Hepatocyte (in vitro differentiated cells): ENCODE data around the gene RAB3C. TPM values are rescaled to one million over a fixed set of nuclear protein-coding genes. Genes with fewer than 3 reads are reported as not detected.
A peak's percentile ranks its signal among the peaks of the same experiment; 100 is the strongest.

Experiments
- DNase-seq: peaks from one replicate; pipeline ENCODE4 v3.0.0-alpha.2; 2016; ENCODE audit warnings: low spot score
- H2AFZ ChIP-seq: fragments of 200-600 bp; sonication (generic); 2 replicates; pipeline ENCODE4 v1.6.0; 2016; ENCODE audit warnings: antibody characterized with exemption, mild to moderate bottlenecking
- H3K27ac ChIP-seq: fragments of 200-600 bp; sonication (generic); 2 replicates; pipeline ENCODE4 v1.5.1; 2016; ENCODE audit warnings: mild to moderate bottlenecking
- H3K27me3 ChIP-seq: fragments of 200-600 bp; sonication (generic); 2 replicates; pipeline ENCODE4 v1.6.1; 2016
- H3K36me3 ChIP-seq: fragments of 200-600 bp; sonication (generic); replicated peaks from 2 replicates; pipeline ENCODE4 v1.5.1; 2016; ENCODE audit warnings: low read depth; ENCODE audit not compliant: insufficient read depth
- H3K4me1 ChIP-seq: fragments of 200-600 bp; sonication (generic); 2 replicates; pipeline ENCODE4 v1.5.1; 2016; ENCODE audit warnings: mild to moderate bottlenecking, moderate library complexity; ENCODE audit not compliant: insufficient read depth
- H3K4me2 ChIP-seq: fragments of 200-600 bp; sonication (generic); 2 replicates; pipeline ENCODE4 v1.6.0; 2016
- H3K4me3 ChIP-seq: fragments of 200-600 bp; sonication (generic); 2 replicates; pipeline ENCODE4 v1.5.1; 2016; ENCODE audit warnings: mild to moderate bottlenecking
- H3K79me2 ChIP-seq: fragments of 200-600 bp; sonication (generic); 2 replicates; pipeline ENCODE4 v1.6.0; 2017; ENCODE audit warnings: mild to moderate bottlenecking
- H3K9me2 ChIP-seq: fragments of 200-600 bp; sonication (generic); replicated peaks from 2 replicates; pipeline ENCODE4 v1.6.0; 2017; ENCODE audit warnings: mild to moderate bottlenecking; ENCODE audit not compliant: insufficient read depth
- H3K9me3 ChIP-seq: fragments of 200-600 bp; sonication (generic); 2 replicates; pipeline ENCODE4 v1.5.1; 2016; ENCODE audit warnings: low read depth, mild to moderate bottlenecking
- H4K20me1 ChIP-seq: fragments of 200-600 bp; sonication (generic); 2 replicates; pipeline ENCODE4 v1.6.0; 2016; ENCODE audit warnings: mild to moderate bottlenecking; ENCODE audit not compliant: insufficient read depth, poor library complexity, severe bottlenecking
- CTCF ChIP-seq: fragments of 200-600 bp; sonication (generic); IDR thresholded peaks from 2 replicates; pipeline ENCODE4 v1.5.1; 2016; ENCODE audit warnings: antibody characterized with exemption, mild to moderate bottlenecking; ENCODE audit not compliant: poor library complexity
- EZH2 ChIP-seq: fragments of 200-600 bp; sonication (generic); IDR thresholded peaks from 2 replicates; pipeline ENCODE4 v1.6.1; 2016; ENCODE audit warnings: antibody characterized with exemption, mild to moderate bottlenecking, borderline replicate concordance
- EZH2phosphoT487 ChIP-seq: fragments of 200-600 bp; sonication (generic); IDR thresholded peaks from one replicate; pipeline ENCODE4 v1.6.1; 2018; ENCODE audit warnings: antibody characterized with exemption, mild to moderate bottlenecking, low read depth, moderate library complexity; ENCODE audit not compliant: unreplicated experiment, severe bottlenecking
- WGBS: methylation state at CpG from one replicate; pipeline ENCODE4 v1.1.6; 2016; ENCODE audit warnings: low lambda C conversion rate; ENCODE audit errors: missing lambda C conversion rate; 5-methylcytosine and 5-hydroxymethylcytosine counted together
- polyA plus RNA-seq: library from polyadenylated mRNA; unstranded; fragments of >200 nt; fragmentation: Nextera tagmentation; extraction: Ambion mirVana; gene quantifications from 2 replicates; pipeline ENCODE4 v1.2.1, GENCODE V29; 2016
- total RNA-seq: library from RNA; depleted of rRNA; stranded (reverse); fragments of >200 nt; gene quantifications from 2 replicates; pipeline ENCODE4 v1.2.3, GENCODE V29; 2014

The RAB3C gene
- total and polyA plus RNA-seq, 2 experiments from 2014 or later = 5.2 to 6.4 TPM

GRCh38 chr5:58872670-58873273 lies 289.9 kb downstream of the RAB3C start:
- no peaks in the 10 kb centered on the region for H3K9me2 ChIP-seq
- H4K20me1 ChIP-seq = no peaks in the 10 kb centered on the region
- 86% methylated on average over 5 of the region's 5 CpGs for WGBS
- no peaks in the 10 kb centered on the region for H3K79me2 ChIP-seq
- H3K4me1 ChIP-seq = no peaks in the 10 kb centered on the region
- H3K27me3 ChIP-seq = peaks cover 2% of the 10 kb centered on the region
- H3K27ac ChIP-seq = no peak overlapping the region
- H3K4me2 ChIP-seq = no peak overlapping the region
- DNase-seq = no peak
- H3K36me3 ChIP-seq = no peaks in the 10 kb centered on the region
- TF ChIP-seq CTCF = no peak
- TF ChIP-seq EZH2 = no peak
- no peak for TF ChIP-seq EZH2phosphoT487
- H3K9me3 ChIP-seq = no peaks in the 10 kb centered on the region
- H2AFZ ChIP-seq = no peak overlapping the region
- no peak overlapping the region for H3K4me3 ChIP-seq

GRCh38 chr5:58875599-58875998 lies 292.7 kb downstream of the RAB3C start:
- Histone ChIP-seq H3K27ac (no peak overlapping the region), H3K4me2 (no peak overlapping the region), H3K4me1 (no peaks in the 10 kb centered on the region), H2AFZ (no peak overlapping the region), H3K4me3 (no peak overlapping the region), H3K27me3 (no peaks in the 10 kb centered on the region), H4K20me1 (no peaks in the 10 kb centered on the region), H3K36me3 (no peaks in the 10 kb centered on the region), H3K79me2 (no peaks in the 10 kb centered on the region), H3K9me2 (no peaks in the 10 kb centered on the region), H3K9me3 (no peaks in the 10 kb centered on the region)
- DNase-seq = no peak
- 78% methylated on average over 3 of the region's 3 CpGs for WGBS
- no peak for TF ChIP-seq EZH2phosphoT487
- TF ChIP-seq EZH2 = no peak
- peak; percentile 21 for TF ChIP-seq CTCF

- no peak for TF ChIP-seq EZH2phosphoT487
- TF ChIP-seq CTCF = no peak
- no peak for TF ChIP-seq EZH2
- H3K4me1 ChIP-seq = no peaks in the 10 kb centered on the region
- H2AFZ ChIP-seq = no peak overlapping the region
- 52% methylated on average over 2 of the region's 2 CpGs for WGBS
- no peak overlapping the region for H3K27ac ChIP-seq
- no peaks in the 10 kb centered on the region for H4K20me1 ChIP-seq
- H3K4me3 ChIP-seq = no peak overlapping the region
- no peaks in the 10 kb centered on the region for H3K9me3 ChIP-seq
- no peak overlapping the region for H3K4me2 ChIP-seq
- H3K79me2 ChIP-seq = no peaks in the 10 kb centered on the region
- H3K9me2 ChIP-seq = no peaks in the 10 kb centered on the region
- H3K36me3 ChIP-seq = no peaks in the 10 kb centered on the region
- no peaks in the 10 kb centered on the region for H3K27me3 ChIP-seq
- no peak for DNase-seq
Observed at GRCh38 chr5:58885260-58885659, 302.4 kb downstream of the RAB3C start.
